ENCODE measurements around the gene C4orf36. TPM values are rescaled to one million over a fixed set of nuclear protein-coding genes. Genes with fewer than 3 reads are reported as not detected.
"Not testable (repeated sequence)": the region's sequence is repeated elsewhere in the genome, so short reads cannot be mapped to it uniquely, and the experiment has no call there.

Gene C4orf36
- total RNA-seq, 1 donor from 2014 or later, result 1.3 TPM

DNA sequence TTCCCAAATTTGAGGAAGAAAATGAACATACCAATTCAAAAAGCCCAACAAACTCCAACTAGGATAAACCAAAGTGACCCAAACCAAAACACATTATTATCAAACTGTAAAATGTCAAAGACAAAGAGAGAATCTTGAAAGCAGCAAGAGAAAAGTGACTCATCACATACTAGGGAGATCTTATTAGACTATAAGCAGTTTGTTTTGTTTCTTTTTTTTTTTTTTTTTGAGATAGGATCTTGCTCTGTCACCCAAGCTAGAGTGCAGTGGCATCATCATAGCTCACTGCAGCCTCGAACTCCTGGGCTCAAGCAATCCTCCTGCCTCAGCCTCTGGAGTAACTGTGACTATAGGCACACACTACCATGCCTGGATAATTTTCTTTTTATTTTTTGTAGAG is 12.6 kb downstream of the C4orf36 start:
- H3K27ac Mint-ChIP-seq, result no peak overlapping the region
- H3K36me3 Mint-ChIP-seq, result no peaks in the 10 kb centered on the region
- TF ChIP-seq, protein P1, sequence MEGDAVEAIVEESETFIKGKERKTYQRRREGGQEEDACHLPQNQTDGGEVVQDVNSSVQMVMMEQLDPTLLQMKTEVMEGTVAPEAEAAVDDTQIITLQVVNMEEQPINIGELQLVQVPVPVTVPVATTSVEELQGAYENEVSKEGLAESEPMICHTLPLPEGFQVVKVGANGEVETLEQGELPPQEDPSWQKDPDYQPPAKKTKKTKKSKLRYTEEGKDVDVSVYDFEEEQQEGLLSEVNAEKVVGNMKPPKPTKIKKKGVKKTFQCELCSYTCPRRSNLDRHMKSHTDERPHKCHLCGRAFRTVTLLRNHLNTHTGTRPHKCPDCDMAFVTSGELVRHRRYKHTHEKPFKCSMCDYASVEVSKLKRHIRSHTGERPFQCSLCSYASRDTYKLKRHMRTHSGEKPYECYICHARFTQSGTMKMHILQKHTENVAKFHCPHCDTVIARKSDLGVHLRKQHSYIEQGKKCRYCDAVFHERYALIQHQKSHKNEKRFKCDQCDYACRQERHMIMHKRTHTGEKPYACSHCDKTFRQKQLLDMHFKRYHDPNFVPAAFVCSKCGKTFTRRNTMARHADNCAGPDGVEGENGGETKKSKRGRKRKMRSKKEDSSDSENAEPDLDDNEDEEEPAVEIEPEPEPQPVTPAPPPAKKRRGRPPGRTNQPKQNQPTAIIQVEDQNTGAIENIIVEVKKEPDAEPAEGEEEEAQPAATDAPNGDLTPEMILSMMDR (conservative IDR thresholded peaks at IDR 0.05), result no peak
- peaks cover 10% of the 10 kb centered on the region for H3K9me3 Mint-ChIP-seq
- no peaks in the 10 kb centered on the region for H3K27me3 Mint-ChIP-seq
- no peaks in the 10 kb centered on the region for H3K4me1 Mint-ChIP-seq (ENCODE audit: unreplicated experiment)
- no peak overlapping the region for H3K4me3 Mint-ChIP-seq
- DNase-seq (ENCODE audit: extremely low spot score, unreplicated experiment), result no peak

DNA sequence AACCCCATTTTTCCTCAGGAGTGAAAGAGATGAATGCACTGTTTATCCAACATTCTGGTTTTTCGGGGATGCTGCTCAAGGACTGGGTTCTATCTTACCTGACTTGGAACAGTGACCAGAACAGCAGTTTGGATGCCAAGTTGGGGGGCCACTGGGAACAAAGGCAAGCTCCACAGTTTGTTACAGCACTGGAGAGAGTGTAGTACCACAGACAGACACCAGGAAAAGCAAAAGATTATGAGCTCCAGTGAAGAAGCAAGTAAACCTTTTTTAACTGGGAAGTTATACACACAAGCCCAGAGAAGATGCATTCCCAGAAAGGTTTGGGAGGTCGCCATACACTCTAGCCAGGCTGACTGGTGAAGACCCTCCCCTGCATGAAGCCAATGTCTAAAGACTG is 13.6 kb downstream of the C4orf36 start:
- Mint-ChIP-seq H3K4me3 (no peak overlapping the region), H3K4me1 (ENCODE audit: unreplicated experiment) (no peaks in the 10 kb centered on the region), H3K36me3 (no peaks in the 10 kb centered on the region), H3K9me3 (peaks cover 10% of the 10 kb centered on the region), H3K27ac (no peak overlapping the region), H3K27me3 (no peaks in the 10 kb centered on the region)
- TF ChIP-seq, protein P1 (conservative IDR thresholded peaks at IDR 0.05), result peak; percentile 45
- no peak for DNase-seq (ENCODE audit: extremely low spot score, unreplicated experiment)

DNA sequence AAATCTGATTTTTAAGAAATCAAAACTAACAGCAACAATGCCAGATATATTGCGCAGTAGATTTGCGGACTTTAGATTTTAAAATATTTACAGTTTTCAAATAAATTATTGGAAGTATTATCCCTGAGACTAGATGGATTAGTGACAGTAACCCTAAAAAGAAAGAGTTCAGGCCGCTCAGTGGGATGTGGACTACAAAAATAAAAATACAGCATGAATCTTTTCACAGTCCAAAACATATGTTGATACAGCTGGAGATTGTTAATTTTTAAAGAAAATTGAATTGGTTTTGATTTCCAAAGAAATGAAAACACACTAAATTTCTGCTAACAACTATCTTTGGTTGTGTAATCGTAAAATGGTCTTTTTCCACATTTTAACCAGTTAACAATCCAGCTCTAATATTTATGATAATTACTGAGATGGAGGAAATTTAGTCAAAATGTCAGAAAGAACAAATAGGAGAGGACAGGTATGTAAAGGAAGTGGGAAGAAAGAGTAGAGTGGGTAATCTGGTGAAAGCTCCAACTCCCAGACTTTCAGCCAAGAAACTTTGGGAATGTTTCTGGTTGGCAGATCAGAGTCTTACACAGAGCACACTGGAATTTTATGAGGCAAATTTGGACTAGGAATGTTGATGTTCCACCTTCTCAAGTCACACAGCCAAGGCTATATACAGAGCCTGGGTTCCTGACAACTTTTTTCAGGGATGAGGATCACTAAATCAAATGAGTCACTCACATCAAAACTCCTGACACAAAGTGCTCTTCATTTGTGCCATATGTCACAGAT is 15.1 kb downstream of the C4orf36 start:
- no peak for DNase-seq (ENCODE audit: extremely low spot score, unreplicated experiment)
- H3K4me1 Mint-ChIP-seq (ENCODE audit: unreplicated experiment), result no peaks in the 10 kb centered on the region
- no peak overlapping the region for H3K27ac Mint-ChIP-seq
- H3K27me3 Mint-ChIP-seq, result no peaks in the 10 kb centered on the region
- TF ChIP-seq, protein P1 (conservative IDR thresholded peaks at IDR 0.05), result no peak
- no peak overlapping the region for H3K4me3 Mint-ChIP-seq
- peaks cover 10% of the 10 kb centered on the region for H3K9me3 Mint-ChIP-seq
- H3K36me3 Mint-ChIP-seq, result no peaks in the 10 kb centered on the region

DNA sequence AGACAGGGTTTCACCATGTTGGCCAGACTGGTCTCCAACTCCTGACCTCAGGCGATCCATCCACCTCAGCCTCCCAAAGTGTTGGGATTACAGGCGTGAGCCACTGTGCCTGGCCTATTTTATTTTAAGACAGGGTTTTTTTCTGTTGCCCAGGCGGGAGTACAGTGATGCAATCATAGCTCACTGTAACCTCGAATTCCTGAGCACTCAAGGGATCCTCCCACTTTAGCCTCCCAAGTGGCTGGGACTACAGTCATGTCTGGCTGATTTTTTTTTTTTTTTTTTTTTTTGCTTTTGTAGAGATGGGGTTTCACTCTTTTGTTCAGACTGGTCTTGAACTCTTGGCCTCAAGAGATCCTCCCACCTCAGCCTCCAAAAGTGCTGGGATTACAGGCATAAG is 16.8 kb downstream of the C4orf36 start:
- H3K4me3 Mint-ChIP-seq; H3K27me3 Mint-ChIP-seq; H3K27ac Mint-ChIP-seq; DNase-seq (ENCODE audit: extremely low spot score, unreplicated experiment); H3K4me1 Mint-ChIP-seq (ENCODE audit: unreplicated experiment); H3K36me3 Mint-ChIP-seq: not testable (repeated sequence)
- peaks cover 10% of the 10 kb centered on the region for H3K9me3 Mint-ChIP-seq

DNA sequence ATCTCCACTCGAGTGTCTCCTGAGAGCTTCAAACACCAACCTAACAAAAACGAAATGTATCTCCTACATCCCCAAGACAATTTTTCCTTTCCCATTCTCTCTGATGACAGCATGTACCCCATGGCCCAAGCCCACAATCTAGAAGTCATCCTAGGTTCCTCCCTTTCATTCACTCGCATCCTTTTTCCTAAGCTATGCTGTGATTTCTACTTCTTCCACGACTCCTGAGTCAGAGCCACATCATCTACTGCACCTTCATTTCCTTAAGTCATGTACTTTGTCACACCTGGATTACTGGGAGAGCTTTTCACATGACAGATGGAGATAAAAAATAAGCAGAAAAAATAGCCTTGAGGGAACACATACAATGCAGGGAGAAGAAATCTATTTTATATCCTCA is 20.1 kb downstream of the C4orf36 start:
- no peak overlapping the region for H3K4me3 Mint-ChIP-seq
- no peaks in the 10 kb centered on the region for H3K4me1 Mint-ChIP-seq (ENCODE audit: unreplicated experiment)
- no peaks in the 10 kb centered on the region for H3K27me3 Mint-ChIP-seq
- no peak overlapping the region for H3K27ac Mint-ChIP-seq
- TF ChIP-seq, protein P1 (conservative IDR thresholded peaks at IDR 0.05), result no peak
- H3K9me3 Mint-ChIP-seq, result no peaks in the 10 kb centered on the region
- DNase-seq (ENCODE audit: extremely low spot score, unreplicated experiment), result no peak
- no peaks in the 10 kb centered on the region for H3K36me3 Mint-ChIP-seq

DNA sequence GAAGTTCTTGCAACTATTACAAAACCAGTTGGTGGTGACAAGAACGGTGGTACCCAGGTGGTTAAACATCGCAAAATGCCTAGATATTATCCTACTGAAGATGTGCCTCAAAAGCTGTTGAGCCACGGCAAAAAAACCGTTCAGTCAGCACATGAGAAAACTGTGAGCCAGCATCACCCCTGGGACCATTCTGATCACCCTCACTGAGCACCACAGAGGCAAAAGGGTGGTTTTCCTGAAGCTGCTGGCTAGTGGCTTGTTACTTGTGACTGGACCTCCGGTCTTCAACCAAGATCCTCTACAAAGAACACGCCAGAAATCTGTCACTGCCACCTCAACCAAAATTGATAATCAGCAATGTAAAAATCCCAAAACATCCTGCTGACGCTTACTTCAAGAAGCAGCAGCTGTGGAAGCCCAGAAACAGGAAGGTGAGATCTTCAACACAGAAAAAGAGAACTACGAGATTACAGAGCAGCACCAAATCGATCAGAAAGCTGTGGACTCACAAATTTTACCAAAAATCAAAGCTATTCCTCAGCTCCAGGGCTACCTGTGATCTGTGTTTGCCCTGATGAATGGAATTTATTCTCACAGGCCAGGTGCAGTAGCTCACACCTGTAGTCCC is 21.7 kb downstream of the C4orf36 start:
- no peak overlapping the region for H3K27ac Mint-ChIP-seq
- no peaks in the 10 kb centered on the region for H3K27me3 Mint-ChIP-seq
- no peak overlapping the region for H3K4me3 Mint-ChIP-seq
- no peak for DNase-seq (ENCODE audit: extremely low spot score, unreplicated experiment)
- no peaks in the 10 kb centered on the region for H3K9me3 Mint-ChIP-seq
- TF ChIP-seq, protein P1 (conservative IDR thresholded peaks at IDR 0.05), result no peak
- no peaks in the 10 kb centered on the region for H3K4me1 Mint-ChIP-seq (ENCODE audit: unreplicated experiment)
- H3K36me3 Mint-ChIP-seq, result no peaks in the 10 kb centered on the region
